Measurements from ENCODE around the gene CHST11. TPM values are rescaled to one million over a fixed set of nuclear protein-coding genes. Genes with fewer than 3 reads are reported as not detected.

The CHST11 gene
- total and polyA plus RNA-seq, 9 of the 15 experiments (the other 6 are each of a cell fraction or from before 2014, with no cell fraction given): 2.3 to 38.7 (median 15.0) TPM

- TF ChIP-seq ZBTB40 (IDR thresholded peaks at IDR 0.05) (no peak), ZBTB40 (CRISPR knock-in tag; IDR thresholded peaks at IDR 0.05) (no peak), ZNF444 (CRISPR knock-in tag; IDR thresholded peaks at IDR 0.05) (no peak), USF1 (CRISPR knock-in tag; IDR thresholded peaks at IDR 0.05) (no peak), ZMIZ1 (IDR thresholded peaks at IDR 0.05; ENCODE audit: low read depth in 2 of 2, low read length in 2 of 2) (no peak), TRIM24 (IDR thresholded peaks at IDR 0.05) (peak; percentile 15 to 48; a peak in 1 of 4 replicates), CREM (IDR thresholded peaks at IDR 0.05; ENCODE audit: low read depth) (no peak), LARP7 (IDR thresholded peaks at IDR 0.05) (peak; percentile 80; the same call in 1 of the 2 replicates), CREB3 (tag; conservative IDR thresholded peaks at IDR 0.05; ENCODE audit: low read depth) (no peak), HBP1 (CRISPR knock-in tag; IDR thresholded peaks at IDR 0.05) (peak; percentile 27; the same call in 1 of the 2 replicates), THRAP3 (IDR thresholded peaks at IDR 0.05; ENCODE audit: borderline replicate concordance) (0 out of 2 replicates have a peak, but pooled peaks have one; percentile 57), KDM1A (IDR thresholded peaks at IDR 0.05) (peak in 1 of 2 experiments; percentile 19; a peak in 1 of 4 replicates), ZBTB1 (CRISPR knock-in tag; IDR thresholded peaks at IDR 0.05; ENCODE audit: borderline replicate concordance, low read depth) (no peak)
Measured at GRCh38 chr12:104488374-104488773, 31.6 kb downstream of the CHST11 start (continued).
